TTC549 (cell line): ENCODE data around the gene UGP2.
A peak's percentile ranks its signal among the peaks of the same experiment; 100 is the strongest.
"Not testable (repeated sequence)": the region's sequence is repeated elsewhere in the genome, so short reads cannot be mapped to it uniquely, and the experiment has no call there.

Experiments
- FAIRE-seq: peaks from 2 replicates; lab custom pipeline; 2012; peaks lifted over from hg19 to GRCh38; lab: Jason Lieb, UNC

UGP2 gene

DNA sequence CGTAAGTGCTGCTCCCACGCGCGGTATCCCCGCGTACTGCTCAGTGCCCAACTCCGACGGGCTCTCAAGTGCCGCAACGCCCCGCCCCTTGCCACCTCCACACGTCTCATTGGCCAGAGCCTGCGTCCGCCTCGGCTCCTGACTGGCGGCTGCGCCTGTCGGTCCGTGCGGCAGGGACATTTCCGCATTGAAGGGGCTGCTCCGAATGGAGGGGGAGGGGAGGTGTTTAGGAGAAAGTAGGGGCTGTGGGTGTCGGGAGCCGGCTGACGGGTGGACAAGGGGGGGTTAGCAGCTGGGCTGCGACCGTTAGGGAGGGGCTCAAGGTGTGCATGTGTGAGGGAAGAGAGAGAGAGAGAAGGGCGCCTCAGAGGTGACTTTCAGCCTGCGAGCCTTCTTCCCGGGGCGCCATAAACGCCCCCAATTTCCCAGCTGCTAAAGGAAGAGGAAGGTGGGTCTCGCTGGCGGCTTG, 877 bp upstream of the UGP2 start:
- FAIRE-seq = peak; percentile 73

DNA sequence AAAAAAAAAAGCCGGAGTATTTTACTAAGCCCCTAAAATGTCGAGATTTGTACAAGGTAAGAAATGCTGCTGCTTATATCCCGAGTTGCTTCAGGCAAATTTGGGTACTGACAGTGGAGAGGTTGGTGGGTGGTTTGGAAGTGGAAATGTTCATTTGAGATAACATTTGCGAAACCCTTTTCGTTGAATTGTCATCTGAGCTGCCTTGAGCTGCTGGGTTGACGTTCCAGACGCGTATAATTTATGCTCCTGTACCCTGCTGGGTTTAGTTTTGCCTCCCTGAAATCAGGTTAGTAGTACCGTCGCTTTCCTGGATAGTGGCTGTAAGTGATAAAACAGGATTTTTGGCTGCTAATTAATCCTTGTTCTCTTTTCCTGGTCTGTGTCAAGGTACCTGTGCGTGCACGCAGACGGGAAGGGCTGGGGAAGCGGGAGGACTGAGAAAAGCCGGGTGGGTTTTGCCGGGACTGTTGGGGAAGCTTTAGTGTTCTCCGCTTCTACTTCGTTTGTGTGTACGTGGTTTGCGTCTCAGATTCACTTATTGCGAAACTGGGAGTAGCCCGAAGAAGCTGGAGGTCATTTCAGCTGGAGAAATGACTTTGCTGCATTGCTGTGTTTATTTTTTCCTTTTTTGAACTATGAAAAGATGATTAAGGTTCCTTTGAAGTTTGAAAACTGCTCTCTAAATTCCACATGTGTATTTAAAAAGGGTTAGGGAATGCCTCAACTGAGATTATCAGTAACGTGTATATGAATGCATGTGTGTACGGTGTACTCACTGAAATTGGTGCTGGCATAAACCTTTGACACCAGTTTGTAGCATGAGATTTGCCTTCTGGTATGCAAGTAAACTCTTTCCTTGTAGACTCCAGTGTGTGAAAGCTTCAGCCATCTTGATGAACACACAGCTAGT, 709 bp downstream of the UGP2 start:
- FAIRE-seq = no peak

DNA sequence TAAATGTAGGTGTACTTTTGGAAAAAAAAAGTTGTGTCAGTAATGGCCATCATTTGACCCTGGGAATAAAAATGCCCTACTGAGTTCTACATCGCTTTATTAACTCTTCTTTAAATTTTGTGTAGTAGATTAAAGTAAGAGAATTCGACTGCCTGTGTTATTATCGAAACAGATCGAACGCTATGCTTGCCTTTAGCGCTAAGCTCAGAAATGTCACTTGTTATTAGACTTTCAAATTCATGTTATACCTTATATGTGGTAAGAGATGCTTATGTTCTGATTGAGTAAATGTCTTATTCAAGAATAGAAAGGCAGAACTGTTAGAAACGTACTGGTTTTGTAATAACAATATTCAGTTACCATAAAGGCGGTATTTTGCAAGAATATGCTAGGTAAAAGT, 1.4 kb downstream of the UGP2 start:
- no peak for FAIRE-seq

GRCh38 chr2:63843791-63844190, 2.1 kb downstream of the UGP2 start:
- no peak for FAIRE-seq

DNA sequence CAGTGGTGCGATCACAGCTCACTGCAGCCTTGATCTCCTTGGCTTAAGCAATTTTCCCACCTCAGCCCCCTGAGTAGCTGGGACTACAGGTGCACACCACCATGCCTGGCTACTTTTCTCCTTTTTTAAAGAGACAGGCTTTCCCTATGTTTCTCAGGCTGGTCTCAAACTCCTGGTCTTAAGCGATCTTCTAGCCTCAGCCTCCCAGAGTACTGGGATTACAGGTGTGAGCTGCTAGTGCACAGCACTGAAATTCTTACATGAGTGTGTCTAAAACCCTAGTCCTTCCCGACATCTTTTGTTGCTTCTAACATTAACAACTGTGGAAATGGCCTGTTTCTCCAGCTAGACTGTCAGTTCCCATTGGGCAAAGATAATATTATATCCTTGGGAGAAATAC, 2.9 kb downstream of the UGP2 start:
- no peak for FAIRE-seq

DNA sequence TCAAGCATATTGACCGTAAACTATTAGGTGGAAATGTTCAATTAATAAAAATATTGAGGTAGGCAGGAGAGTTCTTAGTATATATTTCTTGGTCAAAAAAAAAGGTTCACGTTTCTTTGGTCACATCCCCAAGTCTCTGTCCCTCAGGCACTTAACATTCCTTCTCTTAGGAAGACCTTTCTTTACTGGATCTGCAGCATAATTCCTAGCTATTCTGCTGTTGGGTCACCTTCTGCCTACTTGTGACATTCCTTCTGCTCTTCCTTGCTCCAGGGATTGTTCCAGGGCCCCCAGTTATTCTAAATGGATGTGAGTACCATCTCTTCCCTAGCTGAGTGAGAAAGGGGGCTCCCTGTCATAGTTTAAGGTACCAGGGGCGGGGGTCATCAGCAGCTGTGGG, 4.2 kb downstream of the UGP2 start:
- FAIRE-seq = no peak

DNA sequence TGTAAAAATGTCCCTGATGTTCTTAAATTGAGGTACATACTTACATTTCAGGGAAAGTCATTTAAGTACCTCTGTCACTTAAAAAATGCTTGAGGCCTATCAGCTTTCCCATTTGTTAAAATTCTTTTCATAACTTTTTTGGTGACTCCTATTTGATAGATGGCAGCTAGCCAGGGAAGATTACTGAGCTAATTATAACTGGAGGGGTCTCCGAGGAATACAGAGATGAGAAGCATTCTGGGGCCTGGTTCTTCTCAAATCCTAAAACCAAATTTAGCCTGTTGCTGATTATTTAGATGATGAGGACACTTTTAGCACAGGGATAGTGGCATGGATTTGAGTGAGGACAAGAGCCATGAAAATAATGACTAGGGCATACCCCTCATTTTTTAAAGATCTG, 4.8 kb downstream of the UGP2 start:
- FAIRE-seq = no peak

GRCh38 chr2:63847571-63847970, 5.9 kb downstream of the UGP2 start:
- FAIRE-seq = not testable (repeated sequence)

- FAIRE-seq = no peak
Measured at GRCh38 chr2:63849381-63850203, 7.9 kb downstream of the UGP2 start.

DNA sequence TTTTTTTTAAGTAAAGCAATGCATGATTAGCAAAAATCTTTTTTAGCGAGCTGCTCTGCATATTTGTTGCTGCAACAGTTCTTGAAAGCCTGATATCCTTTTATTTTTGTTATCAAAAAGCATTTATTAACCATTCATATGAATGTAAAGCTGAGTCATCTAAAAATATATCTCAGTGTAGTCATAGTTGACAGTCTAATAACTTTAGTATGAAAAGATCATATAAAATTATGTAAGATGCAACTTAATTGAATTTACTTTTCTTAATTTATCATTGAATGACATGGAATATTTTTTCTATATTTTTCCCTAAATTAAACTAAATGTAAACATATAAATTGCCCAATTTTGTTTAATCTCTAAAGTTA, 8.5 kb downstream of the UGP2 start:
- FAIRE-seq = peak; percentile 50

DNA sequence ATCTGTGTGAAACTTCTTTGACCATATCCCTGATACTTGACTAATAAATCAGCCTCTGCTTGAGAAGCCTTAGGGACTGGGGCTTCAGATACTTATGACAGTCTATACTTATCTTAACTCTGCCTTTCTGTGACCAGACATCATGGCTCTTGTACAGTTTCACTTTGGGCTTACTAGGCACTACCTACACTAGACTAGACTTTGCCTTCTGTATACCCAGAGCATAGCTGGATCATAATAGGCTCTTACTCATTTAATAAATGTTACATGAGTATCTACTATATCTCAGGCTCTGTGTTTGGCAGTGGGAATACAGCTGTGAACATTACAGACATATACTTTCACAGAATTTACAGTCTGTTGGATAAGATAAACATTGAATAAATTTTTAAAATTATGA, 9.0 kb downstream of the UGP2 start:
- no peak for FAIRE-seq

- no peak for FAIRE-seq
Measured at GRCh38 chr2:63851691-63852311, 10.1 kb downstream of the UGP2 start.

DNA sequence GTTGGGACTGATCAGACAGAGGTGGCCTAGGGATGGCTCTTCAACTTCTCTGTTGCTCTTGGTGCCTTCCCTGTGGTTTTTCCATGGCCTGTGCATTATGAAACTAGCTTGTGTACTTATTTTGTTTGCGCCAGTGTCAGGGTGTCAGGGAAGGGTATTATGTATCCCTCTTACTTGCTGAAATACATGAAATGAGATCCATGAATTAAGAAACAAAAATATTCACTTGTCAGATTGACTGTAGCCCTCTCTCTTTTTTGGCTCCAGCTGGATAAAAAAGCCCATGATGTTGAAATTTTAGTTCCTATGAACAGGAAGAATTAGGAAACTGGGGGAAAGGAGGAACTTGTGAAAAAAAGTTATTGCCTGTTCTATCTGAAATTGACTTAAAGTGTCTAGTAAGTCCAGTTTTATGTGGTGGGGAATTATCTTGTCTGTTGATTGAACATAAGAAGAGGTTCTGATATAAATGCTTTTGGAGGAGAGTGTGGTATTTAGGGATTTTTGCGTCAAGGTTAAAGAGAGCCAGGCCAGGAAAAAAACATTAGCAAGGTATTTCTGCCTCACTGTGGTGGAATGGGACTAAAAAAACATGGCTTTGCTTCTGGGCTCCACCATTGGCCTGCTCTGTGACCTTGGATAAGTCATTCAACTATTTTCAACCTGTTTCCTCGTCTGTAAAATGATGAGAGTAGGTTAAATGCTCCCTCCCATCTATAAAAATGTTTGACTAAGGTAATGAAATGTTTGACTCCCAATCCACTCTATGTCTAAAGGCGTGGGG, 12.0 kb downstream of the UGP2 start:
- no peak for FAIRE-seq

DNA sequence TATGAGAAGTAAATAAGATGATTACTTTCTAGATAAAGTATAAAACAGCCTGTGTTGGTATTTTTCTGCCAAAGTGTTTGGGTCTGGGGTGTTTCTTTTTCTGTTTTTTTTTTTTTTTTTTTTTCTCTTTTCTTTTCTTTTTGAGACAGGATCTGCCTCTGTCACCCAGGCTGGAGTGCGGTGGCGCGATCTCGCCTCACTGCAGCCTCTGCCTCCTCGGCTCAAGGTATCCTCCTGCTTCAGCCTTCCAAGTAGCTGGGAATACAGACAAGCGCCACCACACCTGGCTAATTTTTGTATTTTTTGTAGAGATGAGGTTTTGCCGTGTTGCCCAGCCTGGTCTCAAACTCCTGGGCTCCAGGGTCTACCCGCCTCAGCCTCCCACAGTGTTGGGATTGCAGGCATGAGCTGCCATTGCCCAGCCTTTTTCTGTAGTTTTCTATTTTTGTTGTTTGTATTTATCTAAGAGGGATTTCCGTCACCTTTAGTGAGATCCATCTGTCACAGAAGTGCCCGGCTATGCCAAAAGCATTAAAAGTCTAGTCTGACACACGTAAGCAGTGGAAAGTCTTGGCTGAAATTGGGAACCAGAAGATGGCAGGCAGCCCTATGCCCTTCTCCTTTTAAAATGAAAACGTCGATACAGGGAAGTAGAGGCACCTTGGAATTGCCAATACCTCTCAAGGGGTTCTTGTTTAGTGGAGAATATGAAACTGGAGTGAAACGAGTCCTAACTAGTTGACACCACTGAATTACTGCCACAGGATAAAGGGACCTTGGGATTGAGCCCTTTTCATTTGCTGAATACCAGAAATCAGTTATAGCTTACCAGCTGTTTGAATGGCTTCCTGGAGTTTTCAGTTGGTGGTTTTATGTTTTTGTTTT, 14.0 kb downstream of the UGP2 start:
- FAIRE-seq = no peak

DNA sequence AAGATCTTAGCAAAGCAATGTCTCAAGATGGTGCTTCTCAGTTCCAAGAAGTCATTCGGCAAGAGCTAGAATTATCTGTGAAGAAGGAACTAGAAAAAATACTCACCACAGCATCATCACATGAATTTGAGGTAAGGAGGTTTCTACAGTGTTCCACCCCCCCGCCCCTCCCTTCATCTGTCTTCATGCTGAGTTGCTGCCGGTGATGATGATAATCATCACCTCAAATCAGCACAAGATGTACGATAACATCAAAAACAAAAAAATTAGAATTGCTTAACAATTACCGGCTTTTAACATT, 14.6 kb downstream of the UGP2 start:
- FAIRE-seq = no peak

DNA sequence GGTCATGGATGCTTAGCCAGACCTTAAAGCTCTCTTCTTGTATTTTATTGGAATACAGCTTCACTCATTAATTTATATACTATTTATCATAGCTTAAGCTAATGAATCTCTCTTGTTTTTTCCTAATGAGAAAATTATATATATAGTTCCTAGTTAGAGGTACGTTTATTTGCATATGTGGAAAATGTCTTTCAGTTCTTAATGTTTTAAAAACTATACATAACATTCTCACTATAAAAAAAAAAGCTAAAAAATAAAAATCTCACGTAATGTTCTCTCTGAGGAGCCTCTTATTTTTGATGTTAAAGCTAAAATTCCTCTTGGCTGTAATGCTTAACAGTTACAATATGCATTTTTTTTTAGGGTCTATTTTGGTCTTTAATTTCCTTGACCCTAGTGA, 16.6 kb downstream of the UGP2 start:
- FAIRE-seq = no peak

DNA sequence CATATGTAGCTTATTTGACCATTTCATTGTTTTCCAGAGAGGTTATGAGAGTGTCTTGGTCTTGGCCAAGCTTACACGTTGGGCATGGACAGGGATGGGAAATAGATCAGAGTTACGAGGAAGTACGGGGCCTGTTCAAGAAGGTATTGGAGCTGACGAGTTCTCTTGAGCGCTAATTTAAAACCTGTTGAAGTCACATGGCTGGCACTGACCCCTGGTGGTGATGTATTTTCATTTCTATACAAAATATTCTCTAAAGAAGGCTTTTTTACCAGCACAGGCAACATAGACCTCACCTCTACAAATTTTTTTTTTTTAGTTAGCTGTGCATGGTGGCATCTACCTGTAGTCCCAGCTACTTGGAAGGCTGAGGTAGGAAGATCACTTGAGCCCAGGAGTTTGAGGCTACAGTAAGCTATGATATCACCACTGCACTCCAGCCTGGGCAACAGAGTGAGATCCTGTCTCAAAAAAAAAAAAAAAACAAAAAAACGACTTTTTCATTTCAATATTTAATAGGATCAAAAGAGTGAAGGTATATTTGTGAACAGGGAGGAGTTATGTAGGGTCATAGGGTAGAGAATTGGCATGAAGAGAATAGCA, 19.6 kb downstream of the UGP2 start:
- no peak for FAIRE-seq

DNA sequence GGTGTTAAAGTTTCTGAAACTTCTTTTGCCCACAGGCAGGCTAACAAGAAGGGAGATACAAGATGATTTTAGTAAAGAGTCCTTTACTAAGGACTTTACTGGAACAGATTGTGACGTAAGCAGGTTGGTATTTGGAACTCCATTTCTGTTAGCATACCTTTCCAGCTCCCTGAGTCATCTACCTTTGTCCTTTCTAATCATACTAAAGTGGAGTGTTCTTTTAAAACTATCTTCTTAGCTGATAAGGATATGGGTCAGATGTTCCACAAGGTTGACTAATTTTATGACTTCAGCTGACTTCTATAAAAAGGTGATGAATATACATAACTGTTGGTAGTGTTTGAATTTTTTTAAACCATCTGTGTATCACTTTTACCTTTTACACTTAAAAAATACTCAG, 21.1 kb downstream of the UGP2 start:
- no peak for FAIRE-seq

DNA sequence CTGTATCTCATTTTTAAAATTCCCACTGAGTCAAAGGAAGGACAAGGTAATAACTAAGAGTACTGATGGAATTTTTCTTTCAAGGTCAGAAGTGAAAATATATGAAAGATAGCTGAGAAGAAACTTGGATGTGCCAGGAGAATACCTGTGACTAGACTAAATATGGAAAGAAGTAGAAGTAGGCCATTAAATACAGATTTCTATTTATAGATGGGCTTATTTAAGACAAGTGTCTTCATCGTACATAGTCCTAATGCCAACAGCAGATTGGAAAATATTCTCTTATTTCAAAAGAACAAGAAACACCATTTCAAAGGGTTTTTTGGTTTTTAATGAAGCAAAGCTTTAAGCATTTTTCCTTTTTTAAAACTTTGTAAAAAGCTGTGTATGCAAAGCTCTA, 22.0 kb downstream of the UGP2 start:
- FAIRE-seq = no peak

GRCh38 chr2:63865159-63865799, 23.6 kb downstream of the UGP2 start:
- FAIRE-seq = no peak
